ENCODE data around the gene TMEM179. TPM values are rescaled to one million over a fixed set of nuclear protein-coding genes. Genes with fewer than 3 reads are reported as not detected.

TMEM179 gene
- total RNA-seq, 2 experiments from 2014 or later = 0.17 to 0.21 TPM

DNA sequence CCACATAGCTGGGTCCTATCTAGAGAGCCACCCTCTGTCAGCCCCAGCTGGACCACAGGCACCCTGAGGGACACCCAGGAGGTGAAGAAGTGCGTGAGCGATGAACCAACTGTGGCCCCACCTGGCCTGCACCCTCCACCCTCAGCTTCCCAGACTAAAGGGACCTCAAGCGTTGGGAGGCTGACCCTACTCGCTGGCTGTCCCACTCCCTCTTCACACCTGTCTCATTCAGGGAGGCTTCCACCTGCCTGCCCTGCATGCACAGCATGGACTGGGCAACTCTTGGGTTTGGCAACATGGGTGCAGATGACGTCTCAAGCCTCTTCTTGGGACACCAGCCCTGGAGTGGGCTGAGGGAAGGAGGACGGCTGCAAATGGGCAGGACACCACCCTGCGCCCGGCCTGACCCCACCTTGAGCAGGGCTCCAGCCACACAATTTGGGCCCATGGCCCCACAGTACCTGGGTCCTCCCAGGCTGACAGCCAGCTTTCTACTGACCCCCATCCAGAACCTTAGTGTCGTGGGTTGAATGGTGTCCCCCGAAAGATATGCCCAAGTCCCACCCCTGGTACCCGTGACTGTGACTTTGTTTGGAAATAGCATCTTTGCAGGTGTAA, 2.1 kb downstream of the TMEM179 start:
- CTCF ChIA-PET = no interaction called here
- intact Hi-C loops (cut with micrococcal nuclease) = no loop called here
- H3K27ac Mint-ChIP-seq = no peak overlapping the region
- H3K4me1 Mint-ChIP-seq (ENCODE audit: low read depth) = peaks cover 3% of the 10 kb centered on the region
- H3K36me3 Mint-ChIP-seq (ENCODE audit: low read depth) = no peaks in the 10 kb centered on the region
- H3K4me3 Mint-ChIP-seq = no peak overlapping the region
- no peaks in the 10 kb centered on the region for H3K9me3 Mint-ChIP-seq
- peaks cover 41% of the 10 kb centered on the region for H3K27me3 Mint-ChIP-seq (ENCODE audit: low read depth)
- DNase-seq = no peak

DNA sequence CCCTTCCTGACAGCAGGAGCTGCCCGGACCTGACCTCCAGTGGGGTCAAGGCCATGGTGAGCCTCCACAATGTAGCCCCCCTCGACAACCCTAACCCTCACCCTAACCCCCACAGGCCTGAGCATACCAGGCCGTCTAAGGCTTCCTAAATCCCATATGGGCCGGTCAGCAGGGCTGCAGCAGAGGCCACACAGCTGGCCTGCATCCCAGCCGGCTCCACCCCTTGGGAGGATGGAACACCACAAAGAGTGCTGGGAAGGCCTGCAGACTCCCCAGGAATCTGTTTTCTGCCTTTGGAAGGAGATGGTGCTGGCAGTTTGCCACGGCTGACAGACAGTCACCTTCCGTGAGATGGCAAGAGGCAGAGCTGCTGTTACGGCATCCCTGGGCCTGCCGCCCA, 2.8 kb downstream of the TMEM179 start:
- DNase-seq = no peak
- H3K36me3 Mint-ChIP-seq (ENCODE audit: low read depth) = no peaks in the 10 kb centered on the region
- CTCF ChIA-PET = no interaction called here
- intact Hi-C loops (cut with micrococcal nuclease) = no loop called here
- no peak overlapping the region for H3K4me3 Mint-ChIP-seq
- no peak overlapping the region for H3K27ac Mint-ChIP-seq
- peaks cover 38% of the 10 kb centered on the region for H3K27me3 Mint-ChIP-seq (ENCODE audit: low read depth)
- H3K4me1 Mint-ChIP-seq (ENCODE audit: low read depth) = peaks cover 3% of the 10 kb centered on the region
- no peaks in the 10 kb centered on the region for H3K9me3 Mint-ChIP-seq

DNA sequence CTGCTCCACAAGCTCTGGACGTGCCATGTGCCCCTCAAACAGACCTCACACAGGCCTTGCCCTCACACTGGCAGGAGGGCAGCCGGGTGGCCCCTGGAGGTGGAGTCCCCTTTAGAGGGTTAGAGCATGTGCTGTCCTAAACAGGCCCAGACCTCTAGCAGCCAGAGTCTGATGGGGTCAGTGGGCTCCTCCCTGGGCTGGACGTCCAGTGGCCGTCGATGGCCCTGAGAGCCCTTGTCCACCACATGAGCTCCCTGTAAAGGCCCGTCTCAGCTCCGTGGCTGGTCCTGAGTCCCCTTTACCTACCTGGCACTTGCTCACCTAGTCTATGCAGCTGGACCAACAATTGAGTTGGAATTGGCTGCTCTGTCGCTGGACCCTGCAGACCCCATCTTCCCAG, 3.8 kb downstream of the TMEM179 start:
- Mint-ChIP-seq H3K4me3 (no peak overlapping the region), H3K4me1 (ENCODE audit: low read depth) (peaks cover 3% of the 10 kb centered on the region), H3K27me3 (ENCODE audit: low read depth) (peaks cover 33% of the 10 kb centered on the region), H3K9me3 (no peaks in the 10 kb centered on the region), H3K27ac (no peak overlapping the region), H3K36me3 (ENCODE audit: low read depth) (no peaks in the 10 kb centered on the region)
- intact Hi-C loops (cut with micrococcal nuclease) = no loop called here
- no peak for DNase-seq
- CTCF ChIA-PET = no interaction called here

DNA sequence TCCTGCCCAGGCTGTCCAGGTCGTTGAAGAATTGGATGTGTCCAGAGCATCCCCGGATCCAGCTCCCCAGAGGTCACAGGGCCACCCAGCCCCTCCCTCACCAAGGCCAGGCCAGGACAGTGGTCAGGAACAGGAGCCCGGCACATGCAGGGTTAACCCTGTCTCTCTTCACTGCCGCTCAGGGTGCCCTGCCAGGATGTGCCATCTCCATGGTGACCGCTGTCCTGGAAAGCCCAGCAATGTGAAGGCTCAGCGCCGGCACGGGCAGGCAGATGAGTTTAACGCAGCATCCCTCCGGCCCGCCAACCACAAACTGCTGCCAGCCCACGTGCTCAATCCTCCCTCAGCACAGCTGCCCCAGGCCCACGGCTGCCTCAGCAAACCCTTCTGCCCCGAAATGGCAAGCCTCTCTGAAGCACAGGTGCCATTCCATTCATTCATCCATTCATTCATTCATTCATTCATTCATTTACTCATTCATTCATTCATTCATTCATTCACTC, 4.4 kb downstream of the TMEM179 start:
- peaks cover 28% of the 10 kb centered on the region for H3K27me3 Mint-ChIP-seq (ENCODE audit: low read depth)
- no peak overlapping the region for H3K27ac Mint-ChIP-seq
- no peak for DNase-seq
- CTCF ChIA-PET = no interaction called here
- H3K4me1 Mint-ChIP-seq (ENCODE audit: low read depth) = peaks cover 3% of the 10 kb centered on the region
- no peaks in the 10 kb centered on the region for H3K36me3 Mint-ChIP-seq (ENCODE audit: low read depth)
- H3K9me3 Mint-ChIP-seq = no peaks in the 10 kb centered on the region
- H3K4me3 Mint-ChIP-seq = no peak overlapping the region
- intact Hi-C loops (cut with micrococcal nuclease) = no loop called here

DNA sequence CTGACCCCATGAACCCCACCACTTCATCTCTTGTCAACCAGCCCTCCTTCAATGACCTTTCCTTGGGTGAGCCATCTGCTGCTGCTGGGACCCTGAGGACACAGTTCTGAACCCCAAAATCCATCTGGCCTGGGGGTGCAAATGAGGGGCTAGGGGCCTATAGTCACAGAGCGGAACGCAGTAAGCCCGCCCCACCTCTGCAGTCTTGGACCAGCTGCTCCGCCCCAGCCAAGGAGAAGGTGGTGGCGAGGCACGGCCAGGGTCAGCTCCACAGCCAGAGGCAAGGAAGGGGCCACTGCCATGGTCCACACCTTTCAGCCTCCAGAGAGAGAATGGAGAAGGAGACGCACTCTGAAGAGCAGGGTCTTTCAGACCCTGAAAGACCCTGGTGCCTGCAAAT, 5.1 kb downstream of the TMEM179 start:
- Mint-ChIP-seq H3K36me3 (ENCODE audit: low read depth) (no peaks in the 10 kb centered on the region), H3K4me1 (ENCODE audit: low read depth) (peaks cover 3% of the 10 kb centered on the region), H3K4me3 (no peak overlapping the region), H3K27ac (no peak overlapping the region), H3K9me3 (no peaks in the 10 kb centered on the region), H3K27me3 (ENCODE audit: low read depth) (peaks cover 23% of the 10 kb centered on the region)
- DNase-seq = no peak
- CTCF ChIA-PET = no interaction called here
- intact Hi-C loops (cut with micrococcal nuclease) = no loop called here

DNA sequence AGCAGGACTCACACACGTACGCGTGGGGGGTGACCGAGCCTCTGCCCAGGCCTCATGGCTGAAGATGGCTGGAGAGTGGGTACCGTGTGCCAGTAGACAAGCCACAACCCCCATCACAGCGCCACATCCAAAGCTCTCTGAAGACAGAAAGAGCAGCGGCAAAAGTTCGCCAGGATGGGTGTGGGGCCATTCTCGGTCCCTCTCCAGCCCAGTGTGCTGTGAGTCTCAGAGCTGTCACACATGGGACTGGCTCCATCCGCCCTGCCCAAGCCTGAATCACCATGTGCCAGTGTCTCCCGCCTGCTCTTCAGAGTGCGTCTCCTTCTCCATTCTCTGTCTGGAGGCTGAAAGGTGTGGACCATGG, 5.7 kb downstream of the TMEM179 start:
- Mint-ChIP-seq H3K27me3 (ENCODE audit: low read depth) (peaks cover 19% of the 10 kb centered on the region), H3K36me3 (ENCODE audit: low read depth) (no peaks in the 10 kb centered on the region), H3K27ac (no peak overlapping the region), H3K4me3 (no peak overlapping the region), H3K4me1 (ENCODE audit: low read depth) (peaks cover under 1% of the 10 kb centered on the region), H3K9me3 (no peaks in the 10 kb centered on the region)
- no peak for DNase-seq
- CTCF ChIA-PET = no interaction called here
- intact Hi-C loops (cut with micrococcal nuclease) = no loop called here

DNA sequence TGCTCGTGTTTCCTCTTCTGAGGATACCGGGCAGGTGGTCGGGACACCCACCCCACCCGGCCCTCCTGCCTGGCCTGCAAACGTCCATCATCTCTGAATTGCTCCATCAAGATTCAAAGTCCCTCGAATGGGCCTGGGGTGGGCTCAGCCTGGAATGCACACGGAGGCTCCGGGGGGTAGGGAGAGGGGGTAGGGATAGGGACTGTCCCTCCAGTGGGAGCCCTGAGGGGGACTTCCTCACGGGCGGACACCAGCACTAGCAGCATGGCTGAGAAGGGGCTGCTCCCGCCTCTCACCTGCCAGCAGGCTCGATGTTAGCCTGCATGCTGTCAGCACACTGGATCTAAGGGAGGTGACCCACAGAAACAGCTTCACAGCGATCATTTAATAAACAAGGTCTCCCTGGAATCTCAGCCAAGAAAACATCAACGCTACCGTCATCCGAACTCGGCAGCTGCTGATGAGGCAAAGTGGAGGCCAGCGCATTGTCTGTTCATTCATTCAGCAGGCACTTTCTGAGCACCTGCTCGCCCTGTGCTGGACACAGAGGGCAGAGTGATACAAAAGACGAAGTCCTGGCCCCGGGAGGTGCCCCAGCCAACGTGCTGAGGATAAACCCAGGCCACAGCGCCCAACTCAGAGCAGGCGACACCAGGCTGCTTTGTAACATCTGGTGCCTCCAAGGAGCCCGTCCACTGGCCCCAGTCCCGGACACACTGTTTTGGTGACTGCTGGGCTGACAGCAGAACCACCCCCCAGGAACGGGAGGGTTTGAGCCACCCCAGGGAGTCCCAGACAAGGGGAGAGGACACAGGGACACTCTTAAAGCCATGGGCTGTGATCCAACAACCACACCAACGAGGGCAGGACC, 6.3 kb downstream of the TMEM179 start:
- H3K4me1 Mint-ChIP-seq (ENCODE audit: low read depth) = no peaks in the 10 kb centered on the region
- peaks cover 15% of the 10 kb centered on the region for H3K27me3 Mint-ChIP-seq (ENCODE audit: low read depth)
- no peaks in the 10 kb centered on the region for H3K9me3 Mint-ChIP-seq
- H3K36me3 Mint-ChIP-seq (ENCODE audit: low read depth) = no peaks in the 10 kb centered on the region
- H3K4me3 Mint-ChIP-seq = no peak overlapping the region
- no peak overlapping the region for H3K27ac Mint-ChIP-seq
- DNase-seq = no peak
- intact Hi-C loops (cut with micrococcal nuclease) = no loop called here
- CTCF ChIA-PET = no interaction called here

DNA sequence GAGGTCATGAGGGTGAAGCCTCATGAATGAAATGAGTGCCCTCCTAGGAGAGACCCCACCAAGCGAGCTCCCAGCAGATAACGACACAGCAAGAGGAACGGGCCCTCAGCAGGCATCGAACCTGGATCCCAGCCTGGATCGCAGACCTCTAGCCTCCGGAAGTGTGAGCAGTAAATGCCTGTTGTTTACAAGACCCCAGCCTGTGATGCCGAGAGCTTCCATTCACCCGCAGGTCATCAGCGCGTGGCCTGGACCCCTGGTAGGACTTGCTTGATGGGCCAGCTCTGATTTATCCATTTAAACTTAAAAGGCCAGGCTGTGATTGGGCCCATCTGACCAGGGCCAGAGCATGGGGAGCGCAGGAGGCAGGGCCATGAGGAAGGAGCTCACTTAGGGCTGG, 7.0 kb downstream of the TMEM179 start:
- Mint-ChIP-seq H3K9me3 (no peaks in the 10 kb centered on the region), H3K36me3 (ENCODE audit: low read depth) (no peaks in the 10 kb centered on the region), H3K27me3 (ENCODE audit: low read depth) (peaks cover 8% of the 10 kb centered on the region), H3K4me3 (no peak overlapping the region), H3K4me1 (ENCODE audit: low read depth) (no peaks in the 10 kb centered on the region), H3K27ac (no peak overlapping the region)
- intact Hi-C loops (cut with micrococcal nuclease) = no loop called here
- CTCF ChIA-PET = no interaction called here
- DNase-seq = no peak

DNA sequence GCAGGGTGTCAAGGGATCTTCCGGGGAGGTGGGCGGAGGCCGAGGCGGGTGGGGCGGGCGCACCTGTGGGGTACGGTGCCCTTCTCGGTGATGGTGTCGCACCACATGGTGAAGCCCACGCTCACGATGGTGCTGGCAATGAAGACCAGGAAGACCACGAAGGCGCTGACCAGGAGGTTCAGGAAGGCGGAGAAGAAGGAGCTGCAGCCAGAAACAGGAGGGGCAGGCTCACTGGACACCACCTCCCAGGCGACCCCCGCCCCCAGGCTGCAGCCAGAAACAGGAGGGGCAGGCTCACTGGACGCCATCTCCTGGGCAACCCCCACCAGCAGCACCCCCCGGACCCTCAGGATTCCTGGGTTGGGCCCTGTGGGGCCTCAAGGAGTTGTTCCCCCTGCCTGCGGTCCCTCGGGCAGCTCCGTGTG, 7.6 kb downstream of the TMEM179 start:
- Mint-ChIP-seq H3K9me3 (no peaks in the 10 kb centered on the region), H3K27me3 (ENCODE audit: low read depth) (peaks cover 6% of the 10 kb centered on the region), H3K36me3 (ENCODE audit: low read depth) (no peaks in the 10 kb centered on the region), H3K27ac (no peak overlapping the region), H3K4me1 (ENCODE audit: low read depth) (no peaks in the 10 kb centered on the region), H3K4me3 (no peak overlapping the region)
- CTCF ChIA-PET = no interaction called here
- intact Hi-C loops (cut with micrococcal nuclease) = no loop called here
- DNase-seq = no peak

DNA sequence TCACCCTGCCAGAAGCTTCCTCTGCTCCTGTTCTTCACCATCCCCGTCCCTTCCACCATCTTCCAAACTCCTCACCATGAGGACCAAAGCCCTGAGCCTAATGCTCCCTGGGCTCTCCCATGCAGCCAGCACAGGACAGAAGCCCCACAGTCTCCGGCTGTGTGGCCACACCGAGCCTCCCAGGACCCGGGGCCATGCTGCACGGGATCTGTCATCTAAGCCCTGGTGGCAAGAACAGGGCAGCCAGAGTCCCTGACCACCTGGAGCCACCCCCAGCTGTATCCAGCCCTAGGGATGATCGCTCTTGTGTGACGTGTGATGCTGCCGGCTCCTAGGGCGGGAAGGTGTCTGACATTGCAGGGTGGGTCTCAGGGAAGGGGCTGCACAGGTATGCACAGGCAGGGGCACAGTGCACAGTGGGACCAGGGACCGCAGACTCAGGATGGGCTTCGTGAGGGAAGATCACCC, 8.1 kb downstream of the TMEM179 start:
- no peak for DNase-seq
- intact Hi-C loops (cut with micrococcal nuclease) = no loop called here
- no peaks in the 10 kb centered on the region for H3K4me1 Mint-ChIP-seq (ENCODE audit: low read depth)
- H3K27ac Mint-ChIP-seq = no peak overlapping the region
- H3K27me3 Mint-ChIP-seq (ENCODE audit: low read depth) = peaks cover 6% of the 10 kb centered on the region
- no peaks in the 10 kb centered on the region for H3K36me3 Mint-ChIP-seq (ENCODE audit: low read depth)
- CTCF ChIA-PET = no interaction called here
- H3K4me3 Mint-ChIP-seq = no peak overlapping the region
- no peaks in the 10 kb centered on the region for H3K9me3 Mint-ChIP-seq

DNA sequence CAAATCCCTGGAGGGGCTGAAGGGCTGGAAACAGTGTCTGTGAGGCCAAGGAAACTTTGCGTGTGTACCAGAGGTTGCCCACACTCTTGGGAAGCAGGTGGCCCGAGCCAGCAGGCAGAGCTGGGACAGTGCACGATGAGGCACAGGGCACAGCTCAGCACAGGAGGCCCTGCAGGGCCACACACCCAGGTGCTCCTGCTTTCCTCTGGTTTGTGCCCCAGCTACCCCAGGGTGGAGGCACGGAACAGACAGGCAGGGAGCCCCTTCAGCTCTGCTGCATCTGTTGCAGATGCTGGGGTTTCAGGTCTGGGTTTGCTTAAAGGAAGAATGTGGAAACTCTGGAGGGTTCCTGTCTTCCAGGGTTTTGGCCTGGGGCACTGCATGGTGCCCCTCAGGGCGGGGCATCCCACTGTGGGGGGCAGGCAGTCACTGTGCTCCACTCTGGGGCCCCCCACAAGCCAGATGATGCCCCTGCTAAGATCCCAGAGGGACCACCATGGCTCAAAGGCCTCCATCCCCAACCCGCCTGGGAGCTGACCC, 8.6 kb downstream of the TMEM179 start:
- Mint-ChIP-seq H3K27ac (no peak overlapping the region), H3K36me3 (ENCODE audit: low read depth) (no peaks in the 10 kb centered on the region), H3K4me3 (no peak overlapping the region), H3K4me1 (ENCODE audit: low read depth) (no peaks in the 10 kb centered on the region), H3K9me3 (no peaks in the 10 kb centered on the region), H3K27me3 (ENCODE audit: low read depth) (peaks cover 6% of the 10 kb centered on the region)
- no peak for DNase-seq
- CTCF ChIA-PET = interaction anchor here (1.5 kb wide), 1 partner anchor 31 kb away, joined by 5 read pairs; no protein-coding TSS in a partner anchor
- intact Hi-C loops (cut with micrococcal nuclease) = no loop called here

DNA sequence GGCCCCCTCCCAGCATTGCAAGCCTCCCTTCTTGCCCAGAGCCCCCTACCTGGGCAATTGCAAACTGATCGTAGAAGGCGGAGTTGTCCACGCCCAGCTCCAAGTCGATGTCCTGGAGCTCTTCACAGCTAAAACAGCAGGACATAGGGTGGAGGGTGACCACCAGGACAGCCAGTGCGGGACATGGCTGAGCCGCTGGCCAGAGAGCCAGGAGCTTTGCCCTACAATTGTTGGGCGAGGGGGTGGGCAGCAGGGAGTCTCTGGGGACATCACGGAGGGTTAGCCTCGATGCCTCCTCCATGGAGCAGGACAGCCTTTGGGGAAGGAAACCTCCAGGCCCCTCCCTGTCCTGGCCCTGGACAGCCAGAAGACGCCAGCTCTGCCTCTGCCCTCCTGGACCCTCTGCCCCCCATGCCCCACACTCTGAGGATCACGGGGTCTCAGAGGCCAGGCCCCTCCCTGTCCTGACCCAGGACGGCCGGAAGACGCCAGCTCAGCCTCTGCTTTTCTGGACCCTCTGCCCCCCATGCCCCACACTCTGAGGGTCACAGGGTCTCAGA, 9.4 kb downstream of the TMEM179 start:
- H3K4me1 Mint-ChIP-seq (ENCODE audit: low read depth) = no peaks in the 10 kb centered on the region
- H3K4me3 Mint-ChIP-seq = no peak overlapping the region
- H3K36me3 Mint-ChIP-seq (ENCODE audit: low read depth) = no peaks in the 10 kb centered on the region
- CTCF ChIA-PET = interaction anchor here (1.5 kb wide), 1 partner anchor 31 kb away, joined by 5 read pairs; no protein-coding TSS in a partner anchor
- peaks cover 1% of the 10 kb centered on the region for H3K27me3 Mint-ChIP-seq (ENCODE audit: low read depth)
- no peaks in the 10 kb centered on the region for H3K9me3 Mint-ChIP-seq
- DNase-seq = no peak
- intact Hi-C loops (cut with micrococcal nuclease) = no loop called here
- no peak overlapping the region for H3K27ac Mint-ChIP-seq

Measured in activated naive CD4-positive, alpha-beta T cell treated with anti-CD3 and anti-CD28 coated beads for 36 hours (primary cell).